ENCODE measurements around the gene SULT1C3. TPM values are rescaled to one million over a fixed set of nuclear protein-coding genes. Genes with fewer than 3 reads are reported as not detected.

SULT1C3 gene
- not detected in 2 replicates for total RNA-seq (2014; rRNA removed; shearing (Covaris generic); ENCODE audit: low replicate concordance)

- in situ Hi-C loops (cut with HindIII; ENCODE audit: low pct_unique_long_range_greater_than_20kb, low sequenced_read_pairs) = no loop called here
- DNase-seq (ENCODE audit: low read depth) = no peak
Measured at GRCh38 chr2:108239786-108240185, at the start of gene SULT1C3. SULT1C3 (plus strand) TSS chr2:108239968; CDS start chr2:108247195, 7,227 bp downstream.

- in situ Hi-C loops (cut with HindIII; ENCODE audit: low pct_unique_long_range_greater_than_20kb, low sequenced_read_pairs) = no loop called here
- DNase-seq (ENCODE audit: low read depth) = no peak
Measured at GRCh38 chr2:108193251-108193650, 46.5 kb upstream of the SULT1C3 start.

GRCh38 chr2:108194409-108195132, 45.2 kb upstream of the SULT1C3 start:
- in situ Hi-C loops (cut with HindIII; ENCODE audit: low pct_unique_long_range_greater_than_20kb, low sequenced_read_pairs) = no loop called here
- DNase-seq (ENCODE audit: low read depth) = no peak

- in situ Hi-C loops (cut with HindIII; ENCODE audit: low pct_unique_long_range_greater_than_20kb, low sequenced_read_pairs) = no loop called here
- DNase-seq (ENCODE audit: low read depth) = no peak
Measured at GRCh38 chr2:108195133-108195439, 44.7 kb upstream of the SULT1C3 start.

- in situ Hi-C loops (cut with HindIII; ENCODE audit: low pct_unique_long_range_greater_than_20kb, low sequenced_read_pairs) = no loop called here
- DNase-seq (ENCODE audit: low read depth) = peak; percentile 34
Measured at GRCh38 chr2:108199726-108200125, 40.0 kb upstream of the SULT1C3 start.

- in situ Hi-C loops (cut with HindIII; ENCODE audit: low pct_unique_long_range_greater_than_20kb, low sequenced_read_pairs) = no loop called here
- DNase-seq (ENCODE audit: low read depth) = no peak
Measured at GRCh38 chr2:108200569-108200968, 39.2 kb upstream of the SULT1C3 start.

GRCh38 chr2:108212671-108213070, 27.1 kb upstream of the SULT1C3 start:
- in situ Hi-C loops (cut with HindIII; ENCODE audit: low pct_unique_long_range_greater_than_20kb, low sequenced_read_pairs) = no loop called here
- DNase-seq (ENCODE audit: low read depth) = no peak

- in situ Hi-C loops (cut with HindIII; ENCODE audit: low pct_unique_long_range_greater_than_20kb, low sequenced_read_pairs) = no loop called here
- DNase-seq (ENCODE audit: low read depth) = peak; percentile 64
Measured at GRCh38 chr2:108215794-108216211, 24.0 kb upstream of the SULT1C3 start.

- DNase-seq (ENCODE audit: low read depth) = no peak
- in situ Hi-C loops (cut with HindIII; ENCODE audit: low pct_unique_long_range_greater_than_20kb, low sequenced_read_pairs) = no loop called here
Measured at GRCh38 chr2:108217211-108217610, 22.6 kb upstream of the SULT1C3 start.

GRCh38 chr2:108219688-108220087, 20.1 kb upstream of the SULT1C3 start:
- in situ Hi-C loops (cut with HindIII; ENCODE audit: low pct_unique_long_range_greater_than_20kb, low sequenced_read_pairs) = no loop called here
- no peak for DNase-seq (ENCODE audit: low read depth)

GRCh38 chr2:108220191-108220590, 19.6 kb upstream of the SULT1C3 start:
- in situ Hi-C loops (cut with HindIII; ENCODE audit: low pct_unique_long_range_greater_than_20kb, low sequenced_read_pairs) = no loop called here
- no peak for DNase-seq (ENCODE audit: low read depth)

GRCh38 chr2:108220942-108221541, 18.7 kb upstream of the SULT1C3 start:
- in situ Hi-C loops (cut with HindIII; ENCODE audit: low pct_unique_long_range_greater_than_20kb, low sequenced_read_pairs) = no loop called here
- DNase-seq (ENCODE audit: low read depth) = no peak

- in situ Hi-C loops (cut with HindIII; ENCODE audit: low pct_unique_long_range_greater_than_20kb, low sequenced_read_pairs) = no loop called here
- DNase-seq (ENCODE audit: low read depth) = no peak
Measured at GRCh38 chr2:108222261-108222660, 17.5 kb upstream of the SULT1C3 start.

GRCh38 chr2:108223573-108223972, 16.2 kb upstream of the SULT1C3 start:
- no peak for DNase-seq (ENCODE audit: low read depth)
- in situ Hi-C loops (cut with HindIII; ENCODE audit: low pct_unique_long_range_greater_than_20kb, low sequenced_read_pairs) = no loop called here

- no peak for DNase-seq (ENCODE audit: low read depth)
- in situ Hi-C loops (cut with HindIII; ENCODE audit: low pct_unique_long_range_greater_than_20kb, low sequenced_read_pairs) = no loop called here
Measured at GRCh38 chr2:108224022-108224421, 15.7 kb upstream of the SULT1C3 start.

GRCh38 chr2:108226564-108226963, 13.2 kb upstream of the SULT1C3 start:
- DNase-seq (ENCODE audit: low read depth) = no peak
- in situ Hi-C loops (cut with HindIII; ENCODE audit: low pct_unique_long_range_greater_than_20kb, low sequenced_read_pairs) = no loop called here

GRCh38 chr2:108228006-108228405, 11.8 kb upstream of the SULT1C3 start:
- DNase-seq (ENCODE audit: low read depth) = no peak
- in situ Hi-C loops (cut with HindIII; ENCODE audit: low pct_unique_long_range_greater_than_20kb, low sequenced_read_pairs) = no loop called here

- in situ Hi-C loops (cut with HindIII; ENCODE audit: low pct_unique_long_range_greater_than_20kb, low sequenced_read_pairs) = no loop called here
- no peak for DNase-seq (ENCODE audit: low read depth)
Measured at GRCh38 chr2:108228537-108228936, 11.2 kb upstream of the SULT1C3 start.

GRCh38 chr2:108229875-108230274, 9.9 kb upstream of the SULT1C3 start:
- DNase-seq (ENCODE audit: low read depth) = no peak
- in situ Hi-C loops (cut with HindIII; ENCODE audit: low pct_unique_long_range_greater_than_20kb, low sequenced_read_pairs) = no loop called here

- in situ Hi-C loops (cut with HindIII; ENCODE audit: low pct_unique_long_range_greater_than_20kb, low sequenced_read_pairs) = no loop called here
- DNase-seq (ENCODE audit: low read depth) = no peak
Measured at GRCh38 chr2:108235577-108235976, 4.2 kb upstream of the SULT1C3 start.
